Esophagus squamous epithelium (tissue), 5 donors: Measurements from ENCODE around the gene ZNRF3. TPM values are rescaled to one million over a fixed set of nuclear protein-coding genes. Genes with fewer than 3 reads are reported as not detected.
"Not testable (repeated sequence)": the region's sequence is repeated elsewhere in the genome, so short reads cannot be mapped to it uniquely, and the experiment has no call there.

Experiments used
- DNase-seq: peaks from one replicate; lab custom pipeline; 2025; lab: John Stamatoyannopoulos, UW
- H3K27ac ChIP-seq, 4 donors: fragments of 200-600 bp; sonication (generic); one replicate each; pipeline ENCODE4 v1.5.1; 2016 to 2019; ENCODE audit warnings: mild to moderate bottlenecking in 1 of 4
- H3K27me3 ChIP-seq, 4 donors: fragments of 200-600 bp; sonication (generic); 1 replicate in 3 of 4; 2 replicates in 1 of 4; pipeline versions ENCODE4 v1.5.1 to v1.6.0; 2017 to 2021; ENCODE audit warnings: antibody characterized with exemption in 1 of 4
- H3K36me3 ChIP-seq, 3 donors: fragments of 200-600 bp; sonication (generic); one replicate each; pipeline ENCODE4 v1.5.1; 2016 to 2019
- H3K4me1 ChIP-seq, 3 donors: fragments of 200-600 bp; sonication (generic); one replicate each; pipeline ENCODE4 v1.5.1; 2017 to 2019
- H3K4me3 ChIP-seq, 4 donors: fragments of 200-600 bp; sonication (generic); 1 replicate in 3 of 4; 2 replicates in 1 of 4; pipeline ENCODE4 v1.5.1; 2016 to 2019; ENCODE audit warnings: mild to moderate bottlenecking in 2 of 4, moderate library complexity in 1 of 4
- H3K9me3 ChIP-seq, 3 donors: fragments of 200-600 bp; sonication (generic); one replicate each; pipeline ENCODE4 v1.5.1; 2016 to 2019
- POLR2A ChIP-seq, 4 donors: fragments of 450-650 bp; IDR thresholded peaks; one replicate each; pipeline ENCODE4 v1.6.1; 2017; ENCODE audit warnings: antibody characterized with exemption in 4 of 4, mild to moderate bottlenecking in 4 of 4, moderate library complexity in 3 of 4
- WGBS, 2 donors: methylation state at CpG; one replicate each; pipeline ENCODE4 v1.1.5; 2018; 5-methylcytosine and 5-hydroxymethylcytosine counted together
- intact Hi-C: fragments of 100-400 bp; cut with DNase I; formaldehyde crosslinking; loops from one replicate; pipeline ENCODE4 v1.15.0; 2022
- total RNA-seq, 4 donors: library from RNA; depleted of rRNA; stranded (reverse); fragments of >200 nt; gene quantifications; one replicate each; pipeline ENCODE4 v1.1.0, GENCODE V29; 2016
- TF ChIP-seq, protein P1 (sequence below), 6 experiments: fragments of 450-650 bp in 4 of 6; fragments of 200-600 bp in 2 of 6; sonication (generic) in 2 of 6; IDR thresholded peaks; one replicate each; pipeline ENCODE4 v1.5.1; 2016 to 2019; ENCODE audit warnings: antibody characterized with exemption in 6 of 6, mild to moderate bottlenecking in 4 of 6, moderate library complexity in 4 of 6
- donor health status: DM: yes; HTN: yes; CAD: no.

Gene ZNRF3
- total RNA-seq, 4 donors from 2014 or later, result 6.6 to 10.9 (median 7.2) TPM

DNA sequence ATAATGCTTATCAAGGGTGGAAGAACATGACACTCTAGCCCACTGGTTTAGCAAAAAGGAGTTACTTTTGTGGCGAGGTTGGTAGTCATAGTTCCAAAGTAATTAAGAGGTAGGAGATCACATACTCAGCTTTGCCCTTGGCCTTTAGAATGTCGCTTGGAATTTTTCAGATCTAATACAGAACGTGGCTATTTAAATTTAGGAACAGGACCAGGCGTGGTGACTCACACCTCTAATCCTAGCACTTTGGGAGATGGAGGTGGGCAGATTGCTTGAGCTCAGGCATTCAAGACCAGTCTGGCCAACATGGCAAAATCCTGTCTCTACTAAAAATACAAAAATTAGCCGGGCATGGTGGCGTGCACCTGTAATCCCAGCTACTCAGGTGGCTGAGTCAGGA lies 26.1 kb upstream of the ZNRF3 start:
- TF ChIP-seq POLR2A (IDR thresholded peaks at IDR 0.05), result no peak
- TF ChIP-seq, protein P1, sequence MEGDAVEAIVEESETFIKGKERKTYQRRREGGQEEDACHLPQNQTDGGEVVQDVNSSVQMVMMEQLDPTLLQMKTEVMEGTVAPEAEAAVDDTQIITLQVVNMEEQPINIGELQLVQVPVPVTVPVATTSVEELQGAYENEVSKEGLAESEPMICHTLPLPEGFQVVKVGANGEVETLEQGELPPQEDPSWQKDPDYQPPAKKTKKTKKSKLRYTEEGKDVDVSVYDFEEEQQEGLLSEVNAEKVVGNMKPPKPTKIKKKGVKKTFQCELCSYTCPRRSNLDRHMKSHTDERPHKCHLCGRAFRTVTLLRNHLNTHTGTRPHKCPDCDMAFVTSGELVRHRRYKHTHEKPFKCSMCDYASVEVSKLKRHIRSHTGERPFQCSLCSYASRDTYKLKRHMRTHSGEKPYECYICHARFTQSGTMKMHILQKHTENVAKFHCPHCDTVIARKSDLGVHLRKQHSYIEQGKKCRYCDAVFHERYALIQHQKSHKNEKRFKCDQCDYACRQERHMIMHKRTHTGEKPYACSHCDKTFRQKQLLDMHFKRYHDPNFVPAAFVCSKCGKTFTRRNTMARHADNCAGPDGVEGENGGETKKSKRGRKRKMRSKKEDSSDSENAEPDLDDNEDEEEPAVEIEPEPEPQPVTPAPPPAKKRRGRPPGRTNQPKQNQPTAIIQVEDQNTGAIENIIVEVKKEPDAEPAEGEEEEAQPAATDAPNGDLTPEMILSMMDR (IDR thresholded peaks at IDR 0.05), result no peak
- no peaks in the 10 kb centered on the region for H3K27me3 ChIP-seq
- 50 to 52% methylated on average over 4 to 6 of the region's 6 CpGs for WGBS, 2 donors
- H3K4me3 ChIP-seq, result no peak overlapping the region
- H3K36me3 ChIP-seq, result no peaks in the 10 kb centered on the region
- H3K9me3 ChIP-seq, result no peaks in the 10 kb centered on the region
- no peak overlapping the region for H3K27ac ChIP-seq
- no peak for DNase-seq
- intact Hi-C loops, result loop anchor here (5.0 kb wide), 1 partner anchor 185 kb away; no protein-coding TSS in a partner anchor
- H3K4me1 ChIP-seq, result no peaks in the 10 kb centered on the region

- Histone ChIP-seq H3K9me3 (no peaks in the 10 kb centered on the region), H3K36me3 (no peaks in the 10 kb centered on the region), H3K4me1 (no peaks in the 10 kb centered on the region), H3K27me3 (no peaks in the 10 kb centered on the region), H3K4me3 (no peak overlapping the region), H3K27ac (no peak overlapping the region)
- intact Hi-C loops, result no loop called here
- 68 to 76% methylated on average over 7 to 8 of the region's 8 CpGs for WGBS, 2 donors
- no peak for TF ChIP-seq POLR2A (IDR thresholded peaks at IDR 0.05)
- TF ChIP-seq, protein P1 (IDR thresholded peaks at IDR 0.05), result no peak
- DNase-seq, result no peak
Measured at GRCh38 chr22:28864878-28865596, 18.3 kb upstream of the ZNRF3 start.

GRCh38 chr22:28867191-28867590 lies 16.2 kb upstream of the ZNRF3 start:
- TF ChIP-seq POLR2A (IDR thresholded peaks at IDR 0.05), result no peak
- TF ChIP-seq, protein P1 (IDR thresholded peaks at IDR 0.05), result no peak
- Histone ChIP-seq H3K4me3 (no peak overlapping the region), H3K4me1 (no peaks in the 10 kb centered on the region), H3K36me3 (no peaks in the 10 kb centered on the region), H3K27ac (no peak overlapping the region), H3K27me3 (no peaks in the 10 kb centered on the region), H3K9me3 (no peaks in the 10 kb centered on the region)
- WGBS, 2 donors, result 14 to 32% methylated on average over 3 of the region's 3 CpGs
- intact Hi-C loops, result no loop called here
- DNase-seq, result no peak

DNA sequence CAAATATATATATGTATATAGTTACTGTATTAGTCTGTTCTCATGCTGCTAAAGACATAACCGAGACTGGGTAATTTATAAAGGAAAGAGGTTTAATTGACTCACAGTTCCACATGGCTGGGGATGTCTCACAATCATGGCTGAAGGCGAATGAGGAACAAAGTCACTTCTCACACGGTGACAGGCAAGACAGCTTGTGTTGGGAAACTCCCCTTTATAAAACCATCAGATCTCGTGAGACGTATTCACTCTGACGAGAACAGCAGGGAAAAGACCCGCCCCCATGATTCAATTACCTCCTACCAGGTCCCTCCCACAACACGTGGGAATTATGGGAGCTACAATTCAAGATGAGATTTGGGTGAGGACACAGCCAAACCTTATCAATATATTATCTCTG lies 15.0 kb upstream of the ZNRF3 start:
- DNase-seq, intact Hi-C loops, H3K9me3 ChIP-seq, H3K27me3 ChIP-seq, H3K36me3 ChIP-seq, H3K4me3 ChIP-seq, H3K4me1 ChIP-seq, H3K27ac ChIP-seq: not testable (repeated sequence)
- WGBS, 2 donors, result 58 to 76% methylated on average over 7 to 8 of the region's 8 CpGs

DNA sequence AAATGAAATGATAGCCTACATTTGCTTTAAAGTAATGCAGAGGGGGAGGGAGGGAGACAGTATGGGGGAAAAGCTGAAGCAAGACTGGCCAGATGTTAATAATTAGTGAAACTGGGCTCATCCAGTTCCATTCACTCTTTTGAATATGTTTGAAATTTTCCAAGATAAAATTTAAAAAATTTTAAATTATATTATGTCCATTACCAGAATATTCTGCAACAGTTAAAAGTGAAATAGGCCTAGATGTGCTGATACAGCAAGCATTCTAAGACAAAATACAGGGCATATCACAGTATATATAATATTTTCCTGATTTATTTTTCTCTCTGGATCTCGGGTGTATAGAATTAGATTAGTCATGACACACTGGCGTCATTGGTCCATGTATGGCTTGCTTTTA lies 13.6 kb upstream of the ZNRF3 start:
- TF ChIP-seq POLR2A (IDR thresholded peaks at IDR 0.05), result no peak
- TF ChIP-seq, protein P1 (IDR thresholded peaks at IDR 0.05), result no peak
- H3K27me3 ChIP-seq, result no peaks in the 10 kb centered on the region
- intact Hi-C loops, result no loop called here
- no peaks in the 10 kb centered on the region for H3K9me3 ChIP-seq
- H3K4me1 ChIP-seq, result no peaks in the 10 kb centered on the region
- no peaks in the 10 kb centered on the region for H3K36me3 ChIP-seq
- no peak overlapping the region for H3K27ac ChIP-seq
- 84 to 93% methylated on average over 2 of the region's 2 CpGs for WGBS, 2 donors
- no peak overlapping the region for H3K4me3 ChIP-seq
- DNase-seq, result no peak
